ENCODE results near the gene KMO. TPM values are rescaled to one million over a fixed set of nuclear protein-coding genes. Genes with fewer than 3 reads are reported as not detected.

Gene KMO
- total RNA-seq, 2 donors from 2014 or later: not detected

DNA sequence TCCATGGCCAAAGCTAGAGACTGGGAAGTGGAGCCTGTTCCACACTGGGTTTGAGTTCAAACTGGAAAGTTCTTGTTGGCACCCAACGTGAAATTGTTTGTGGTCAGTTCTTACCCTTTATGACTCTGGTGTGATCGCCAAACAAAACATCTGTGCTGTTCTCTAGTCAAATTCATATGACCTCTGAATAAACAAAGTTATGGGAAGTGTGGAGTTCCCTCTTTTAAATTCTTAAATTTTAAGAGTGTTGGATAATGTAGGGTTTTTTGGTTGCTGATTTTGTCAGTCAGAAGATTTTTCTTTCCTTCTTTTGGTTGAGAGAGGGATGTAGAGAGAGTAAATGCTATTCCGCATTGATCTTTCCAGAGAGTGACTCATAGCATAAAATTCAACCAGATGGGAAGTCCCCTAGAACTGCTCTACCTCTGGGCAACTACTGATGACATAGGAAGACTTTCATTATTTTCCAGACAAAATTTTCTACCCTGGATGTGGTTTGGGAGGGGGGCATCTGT, 71.6 kb downstream of the KMO start:
- Mint-ChIP-seq H3K36me3 (ENCODE audit: low read depth) (no peaks in the 10 kb centered on the region), H3K4me3 (no peak overlapping the region), H3K27ac (no peak overlapping the region), H3K27me3 (ENCODE audit: insufficient read depth) (peaks cover 3% of the 10 kb centered on the region), H3K4me1 (no peaks in the 10 kb centered on the region), H3K9me3 (no peaks in the 10 kb centered on the region)
- Histone ChIP-seq H3K4me1 (ENCODE audit: control insufficient read depth, insufficient read depth, low read length) (peaks cover 3% of the 10 kb centered on the region), H3K36me3 (ENCODE audit: control insufficient read depth, insufficient read depth, low read length) (no peaks in the 10 kb centered on the region), H3K9me3 (ENCODE audit: control insufficient read depth, low read length) (no peaks in the 10 kb centered on the region), H3K4me3 (ENCODE audit: low read length) (no peak overlapping the region), H3K27me3 (ENCODE audit: control insufficient read depth, insufficient read depth, low read length, poor library complexity, severe bottlenecking) (peaks cover 2% of the 10 kb centered on the region), H3K9ac (ENCODE audit: extremely low read depth, low read length, poor library complexity, severe bottlenecking) (no peak overlapping the region), H3K27ac (ENCODE audit: low read depth, low read length) (no peak overlapping the region)
- 94 to 100% methylated on average over 2 to 3 of the region's 3 CpGs for WGBS, 2 experiments (ENCODE audit: insufficient coverage in 1 of 2, insufficient read length in 1 of 2)
- DNase-seq: no peak
- TF ChIP-seq, protein P1, sequence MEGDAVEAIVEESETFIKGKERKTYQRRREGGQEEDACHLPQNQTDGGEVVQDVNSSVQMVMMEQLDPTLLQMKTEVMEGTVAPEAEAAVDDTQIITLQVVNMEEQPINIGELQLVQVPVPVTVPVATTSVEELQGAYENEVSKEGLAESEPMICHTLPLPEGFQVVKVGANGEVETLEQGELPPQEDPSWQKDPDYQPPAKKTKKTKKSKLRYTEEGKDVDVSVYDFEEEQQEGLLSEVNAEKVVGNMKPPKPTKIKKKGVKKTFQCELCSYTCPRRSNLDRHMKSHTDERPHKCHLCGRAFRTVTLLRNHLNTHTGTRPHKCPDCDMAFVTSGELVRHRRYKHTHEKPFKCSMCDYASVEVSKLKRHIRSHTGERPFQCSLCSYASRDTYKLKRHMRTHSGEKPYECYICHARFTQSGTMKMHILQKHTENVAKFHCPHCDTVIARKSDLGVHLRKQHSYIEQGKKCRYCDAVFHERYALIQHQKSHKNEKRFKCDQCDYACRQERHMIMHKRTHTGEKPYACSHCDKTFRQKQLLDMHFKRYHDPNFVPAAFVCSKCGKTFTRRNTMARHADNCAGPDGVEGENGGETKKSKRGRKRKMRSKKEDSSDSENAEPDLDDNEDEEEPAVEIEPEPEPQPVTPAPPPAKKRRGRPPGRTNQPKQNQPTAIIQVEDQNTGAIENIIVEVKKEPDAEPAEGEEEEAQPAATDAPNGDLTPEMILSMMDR (conservative IDR thresholded peaks at IDR 0.05): no peak

DNA sequence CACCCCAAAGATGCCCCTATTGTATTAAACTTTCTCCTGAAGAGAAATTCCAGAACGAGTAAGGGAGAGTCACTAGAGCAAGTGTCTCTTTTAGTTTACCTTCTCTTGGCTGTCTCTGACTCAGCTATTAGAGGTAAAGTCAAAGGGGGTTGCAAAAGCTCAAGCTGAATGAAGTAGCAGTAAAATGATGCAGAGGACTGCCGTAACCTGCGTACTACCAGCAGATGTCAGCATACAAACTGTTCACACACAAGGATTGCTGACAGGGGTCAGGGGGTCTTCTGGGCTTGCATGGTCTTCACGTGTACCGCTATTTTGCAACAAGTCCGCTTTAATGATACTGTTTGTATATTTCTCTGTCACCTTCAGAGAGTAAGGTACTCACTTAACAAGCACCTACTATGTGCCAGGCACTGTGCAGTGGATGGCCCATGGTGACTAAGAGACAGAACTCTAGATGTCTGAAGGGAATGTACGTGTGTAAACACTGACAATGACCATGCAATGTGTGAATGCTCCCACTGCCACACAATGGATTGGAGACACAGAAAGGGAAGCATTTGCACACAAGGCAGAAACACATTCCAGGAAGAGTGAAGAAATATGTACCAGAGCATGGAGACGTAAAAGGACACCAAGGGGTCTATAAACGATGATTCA, 73.1 kb downstream of the KMO start:
- Histone ChIP-seq H3K4me3 (ENCODE audit: low read length) (no peak overlapping the region), H3K36me3 (ENCODE audit: control insufficient read depth, insufficient read depth, low read length) (no peaks in the 10 kb centered on the region), H3K4me1 (ENCODE audit: control insufficient read depth, insufficient read depth, low read length) (peaks cover 8% of the 10 kb centered on the region), H3K27me3 (ENCODE audit: control insufficient read depth, insufficient read depth, low read length, poor library complexity, severe bottlenecking) (peaks cover 5% of the 10 kb centered on the region), H3K27ac (ENCODE audit: low read depth, low read length) (no peak overlapping the region), H3K9me3 (ENCODE audit: control insufficient read depth, low read length) (no peaks in the 10 kb centered on the region), H3K9ac (ENCODE audit: extremely low read depth, low read length, poor library complexity, severe bottlenecking) (no peak overlapping the region)
- Mint-ChIP-seq H3K4me3 (no peak overlapping the region), H3K36me3 (ENCODE audit: low read depth) (no peaks in the 10 kb centered on the region), H3K9me3 (no peaks in the 10 kb centered on the region), H3K4me1 (peaks cover 3% of the 10 kb centered on the region), H3K27ac (no peak overlapping the region), H3K27me3 (ENCODE audit: insufficient read depth) (peaks cover 3% of the 10 kb centered on the region)
- TF ChIP-seq, protein P1 (conservative IDR thresholded peaks at IDR 0.05): peak; percentile 77
- 81 to 85% methylated on average over 7 to 9 of the region's 9 CpGs for WGBS, 2 experiments (ENCODE audit: insufficient coverage in 1 of 2, insufficient read length in 1 of 2)
- DNase-seq: peak; percentile 66

GRCh38 chr1:241606544-241606943, 74.4 kb downstream of the KMO start:
- Mint-ChIP-seq H3K36me3 (ENCODE audit: low read depth) (no peaks in the 10 kb centered on the region), H3K27me3 (ENCODE audit: insufficient read depth) (no peaks in the 10 kb centered on the region), H3K9me3 (no peaks in the 10 kb centered on the region), H3K27ac (no peak overlapping the region), H3K4me3 (no peak overlapping the region), H3K4me1 (peaks cover 3% of the 10 kb centered on the region)
- TF ChIP-seq, protein P1 (conservative IDR thresholded peaks at IDR 0.05): no peak
- Histone ChIP-seq H3K9me3 (ENCODE audit: control insufficient read depth, low read length) (no peaks in the 10 kb centered on the region), H3K36me3 (ENCODE audit: control insufficient read depth, insufficient read depth, low read length) (no peaks in the 10 kb centered on the region), H3K27me3 (ENCODE audit: control insufficient read depth, insufficient read depth, low read length, poor library complexity, severe bottlenecking) (peaks cover 5% of the 10 kb centered on the region), H3K27ac (ENCODE audit: low read depth, low read length) (no peak overlapping the region), H3K9ac (ENCODE audit: extremely low read depth, low read length, poor library complexity, severe bottlenecking) (no peak overlapping the region), H3K4me1 (ENCODE audit: control insufficient read depth, insufficient read depth, low read length) (peaks cover 10% of the 10 kb centered on the region), H3K4me3 (ENCODE audit: low read length) (no peak overlapping the region)
- no peak for DNase-seq
- WGBS, 2 experiments (ENCODE audit: insufficient coverage in 1 of 2, insufficient read length in 1 of 2): 92 to 95% methylated on average over 4 to 5 of the region's 5 CpGs

Measured in endodermal cell (in vitro differentiated cells).